H9 (cell line): ENCODE results near the gene RHBDD3. TPM values are rescaled to one million over a fixed set of nuclear protein-coding genes. Genes with fewer than 3 reads are reported as not detected.

Experiments used
- DNase-seq: peaks from one replicate; pipeline ENCODE4 v3.0.0-alpha.2; 2017
- H2AFZ ChIP-seq: one replicate; pipeline ENCODE4 v1.6.1; 2013; ENCODE audit warnings: mild to moderate bottlenecking, low read length, control low read depth, moderate library complexity
- H2AK5ac ChIP-seq: 2 replicates; pipeline ENCODE4 v1.6.1; 2013; ENCODE audit warnings: low read length, control low read depth, mixed read lengths; ENCODE audit not compliant: insufficient read length
- H2BK120ac ChIP-seq: one replicate; pipeline ENCODE4 v1.6.1; 2013; ENCODE audit warnings: low read depth, mild to moderate bottlenecking, low read length, control low read depth, inconsistent platforms; ENCODE audit not compliant: poor library complexity, severe bottlenecking
- H2BK12ac ChIP-seq: 2 replicates; pipeline ENCODE4 v1.6.1; 2013; ENCODE audit warnings: low read length, control low read depth, mixed read lengths, low read depth; ENCODE audit not compliant: insufficient read length
- H2BK15ac ChIP-seq: 2 replicates; pipeline ENCODE4 v1.6.1; 2013; ENCODE audit warnings: low read depth, low read length, control low read depth
- H2BK20ac ChIP-seq: one replicate; pipeline ENCODE4 v1.6.1; 2013; ENCODE audit warnings: low read depth, mild to moderate bottlenecking, low read length, control low read depth, inconsistent platforms; ENCODE audit not compliant: poor library complexity, severe bottlenecking
- H2BK5ac ChIP-seq: 2 replicates; pipeline ENCODE4 v1.6.1; 2013; ENCODE audit warnings: low read length, control low read depth, mixed read lengths; ENCODE audit not compliant: insufficient read length
- H3K14ac ChIP-seq: 2 replicates; pipeline ENCODE4 v1.6.1; 2013; ENCODE audit warnings: low read length, control low read depth; ENCODE audit not compliant: insufficient read depth
- H3K18ac ChIP-seq: 2 replicates; pipeline ENCODE4 v1.6.1; 2013; ENCODE audit warnings: low read depth, mild to moderate bottlenecking, mixed read lengths, low read length, control low read depth; ENCODE audit not compliant: insufficient read length
- H3K23ac ChIP-seq: 2 replicates; pipeline ENCODE4 v1.6.1; 2013; ENCODE audit warnings: low read length, control low read depth, mixed read lengths, low read depth; ENCODE audit not compliant: insufficient read length
- H3K23me2 ChIP-seq: 2 replicates; pipeline ENCODE4 v1.6.1; 2013; ENCODE audit warnings: low read depth, mild to moderate bottlenecking, mixed read lengths, low read length, control low read depth; ENCODE audit not compliant: insufficient read length, poor library complexity, severe bottlenecking
- H3K27ac ChIP-seq: 2 replicates; pipeline ENCODE4 v1.5.1; 2013; ENCODE audit warnings: low read length, control low read depth, mixed read lengths, low read depth; ENCODE audit not compliant: insufficient read length
- H3K27me3 ChIP-seq: 2 replicates; pipeline ENCODE4 v1.6.1; 2013; ENCODE audit warnings: low read length, control low read depth, inconsistent platforms; ENCODE audit not compliant: insufficient read depth
- H3K4ac ChIP-seq: 2 replicates; pipeline ENCODE4 v1.6.1; 2013; ENCODE audit warnings: low read depth, mild to moderate bottlenecking, control low read depth, inconsistent platforms, low read length, moderate library complexity
- H3K4me1 ChIP-seq: 2 replicates; pipeline ENCODE4 v1.6.1; 2013; ENCODE audit warnings: low read length, control low read depth, inconsistent platforms; ENCODE audit not compliant: insufficient read depth
- H3K4me2 ChIP-seq: 2 replicates; pipeline ENCODE4 v1.6.1; 2013; ENCODE audit warnings: low read length, control low read depth, mixed read lengths; ENCODE audit not compliant: insufficient read length, insufficient read depth
- H3K56ac ChIP-seq: 2 replicates; pipeline ENCODE4 v1.6.1; 2013; ENCODE audit warnings: low read depth, mild to moderate bottlenecking, mixed read lengths, low read length, control low read depth; ENCODE audit not compliant: insufficient read length
- H3K79me1 ChIP-seq: 2 replicates; pipeline ENCODE4 v1.6.1; 2013; ENCODE audit warnings: low read depth, mild to moderate bottlenecking, moderate library complexity, low read length, control low read depth, inconsistent platforms; ENCODE audit not compliant: insufficient read depth, poor library complexity, severe bottlenecking
- H3K79me2 ChIP-seq: 2 replicates; pipeline ENCODE4 v1.6.1; 2013; ENCODE audit warnings: low read length, control low read depth, inconsistent platforms; ENCODE audit not compliant: insufficient read depth
- H3K9ac ChIP-seq: 2 replicates; pipeline ENCODE4 v1.6.1; 2013; ENCODE audit warnings: low read length, control low read depth, mixed read lengths; ENCODE audit not compliant: insufficient read length; ENCODE audit errors: extremely low read depth
- H3K9me3 ChIP-seq: one replicate; pipeline ENCODE4 v1.6.1; 2013; ENCODE audit warnings: low read depth, low read length, inconsistent platforms; ENCODE audit not compliant: control insufficient read depth
- H3T11ph ChIP-seq: one replicate; pipeline ENCODE4 v1.6.1; 2013; ENCODE audit warnings: mild to moderate bottlenecking, low read length, control low read depth, inconsistent platforms
- H4K20me1 ChIP-seq: one replicate; pipeline ENCODE4 v1.6.1; 2013; ENCODE audit not compliant: control insufficient read depth, insufficient read length, insufficient read depth
- H4K5ac ChIP-seq: 2 replicates; pipeline ENCODE4 v1.6.1; 2013; ENCODE audit warnings: low read depth, mild to moderate bottlenecking, mixed read lengths, low read length, control low read depth; ENCODE audit not compliant: insufficient read length
- H4K8ac ChIP-seq: replicated peaks from 2 replicates; pipeline ENCODE4 v1.6.1; 2013; ENCODE audit warnings: low read length, control low read depth, mixed read lengths, low read depth; ENCODE audit not compliant: insufficient read length
- H4K91ac ChIP-seq: 2 replicates; pipeline ENCODE4 v1.6.1; 2013; ENCODE audit warnings: low read depth, mild to moderate bottlenecking, moderate library complexity, mixed read lengths, low read length, control low read depth; ENCODE audit not compliant: insufficient read length
- H3K27ac Mint-ChIP-seq, 3 experiments: 2 replicates in 2 of 3; 3 replicates in 1 of 3; pipeline ENCODE4 v1.8.0; 2020 to 2021; ENCODE audit warnings: mixed read lengths in 3 of 3, mild to moderate bottlenecking in 1 of 3, moderate library complexity in 1 of 3
- H3K27me3 Mint-ChIP-seq: 2 replicates; pipeline ENCODE4 v1.8.0; 2021; ENCODE audit warnings: low read depth, mild to moderate bottlenecking, moderate library complexity, mixed read lengths
- H3K36me3 Mint-ChIP-seq, 3 experiments: 2 replicates in 2 of 3; 3 replicates in 1 of 3; pipeline ENCODE4 v1.8.0; 2020 to 2021; ENCODE audit warnings: low read depth in 3 of 3, mixed read lengths in 3 of 3; ENCODE audit not compliant: insufficient read depth in 1 of 3
- H3K4me1 Mint-ChIP-seq, 2 experiments: 2 replicates each; pipeline ENCODE4 v1.8.0; 2020; ENCODE audit warnings: mixed read lengths in 2 of 2
- H3K4me3 Mint-ChIP-seq, 2 experiments: 2 replicates in 1 of 2; 3 replicates in 1 of 2; pipeline ENCODE4 v1.8.0; 2020 to 2021; ENCODE audit warnings: mild to moderate bottlenecking in 2 of 2, mixed read lengths in 2 of 2, moderate library complexity in 1 of 2
- H3K9me3 Mint-ChIP-seq, 2 experiments: 2 replicates in 1 of 2; 3 replicates in 1 of 2; pipeline ENCODE4 v1.8.0; 2020; ENCODE audit warnings: mild to moderate bottlenecking in 2 of 2, mixed read lengths in 2 of 2, moderate library complexity in 1 of 2
- CTCF ChIP-seq: fragments of 200-600 bp; sonication (generic); conservative IDR thresholded peaks from 3 replicates; pipeline ENCODE4 v1.8.0; 2021; ENCODE audit warnings: antibody characterized with exemption, mild to moderate bottlenecking
- WGBS: extraction: QIAGEN DNeasy Blood & Tissue Kit; methylation state at CpG from one replicate; pipeline ENCODE4 v1.1.7; 2013; ENCODE audit warnings: missing lambda C conversion rate, low lambda C conversion rate, mixed read lengths; ENCODE audit not compliant: insufficient read length; ENCODE audit errors: extremely low coverage; 5-methylcytosine and 5-hydroxymethylcytosine counted together
- total RNA-seq: library from RNA; stranded (reverse); gene quantifications from 2 replicates; pipeline ENCODE4 v1.2.1, GENCODE V29; 2021

RHBDD3 gene
- total RNA-seq, 1 experiment from 2014 or later, result 99.7 TPM

- Histone ChIP-seq H4K8ac (no peak overlapping the region), H3K27ac (no peak overlapping the region), H4K5ac (no peak overlapping the region), H3K9ac (no peak overlapping the region), H3K4me2 (no peak overlapping the region), H2AFZ (no peak overlapping the region), H2BK15ac (no peak overlapping the region), H3K14ac (no peak overlapping the region), H3K79me1 (no peaks in the 10 kb centered on the region), H3K56ac (no peak overlapping the region), H4K91ac (no peak overlapping the region), H4K20me1 (no peaks in the 10 kb centered on the region), H2BK20ac (no peak overlapping the region), H2AK5ac (no peak overlapping the region), H3K9me3 (no peaks in the 10 kb centered on the region), H2BK5ac (no peak overlapping the region), H3K4me1 (no peaks in the 10 kb centered on the region), H3K4ac (no peak overlapping the region), H3K23me2 (no peaks in the 10 kb centered on the region), H3K27me3 (no peaks in the 10 kb centered on the region), H3T11ph (no peak overlapping the region), H3K18ac (no peak overlapping the region), H2BK120ac (no peak overlapping the region), H3K23ac (no peak overlapping the region), H3K79me2 (no peaks in the 10 kb centered on the region), H2BK12ac (no peak overlapping the region)
- H3K9me3 Mint-ChIP-seq, result no peaks in the 10 kb centered on the region
- peaks cover 0 to 5% of the 10 kb centered on the region in 2 experiments; a peak in 2 of 4 replicates for H3K4me1 Mint-ChIP-seq
- H3K36me3 Mint-ChIP-seq, result peaks cover 3 to 12% (median 4%) of the 10 kb centered on the region in 3 experiments; a peak in 5 of 7 replicates
- no peak overlapping the region for H3K27ac Mint-ChIP-seq
- no CpG with 5 or more reads among the region's 17 CpGs for WGBS
- no peak overlapping the region for H3K4me3 Mint-ChIP-seq
- TF ChIP-seq CTCF, result no peak
- DNase-seq, result no peak
- 0 out of 2 replicates have a peak, but pooled peaks cover 1% of the 10 kb centered on the region for H3K27me3 Mint-ChIP-seq
Measured at GRCh38 chr22:29258407-29259252, 9.2 kb downstream of the RHBDD3 start.
